K562 (cell line): ENCODE data around the gene DYNC1H1. TPM values are rescaled to one million over a fixed set of nuclear protein-coding genes. Genes with fewer than 3 reads are reported as not detected.

Experiments used
- ASH1L ChIP-seq: fragments of 450-650 bp; IDR thresholded peaks from 2 replicates; pipeline ENCODE4 v1.6.1; 2018; ENCODE audit warnings: borderline replicate concordance, mild to moderate bottlenecking, low read depth; ENCODE audit not compliant: partially characterized antibody
- CBX1 ChIP-seq: sonication (generic); IDR thresholded peaks from 2 replicates; pipeline ENCODE4 v1.6.1; 2016; ENCODE audit warnings: antibody characterized with exemption, low read depth, mild to moderate bottlenecking
- E2F3 ChIP-seq: fragments of 250-450 bp; sonication (Bioruptor Pico); IDR thresholded peaks from 2 replicates; pipeline ENCODE4 v1.4.0; 2020; ENCODE audit warnings: mild to moderate bottlenecking
- GATAD2A ChIP-seq: fragments of 450-650 bp; IDR thresholded peaks from 2 replicates; pipeline ENCODE4 v1.6.1; 2017
- HDAC2 ChIP-seq: fragments of 450-650 bp; IDR thresholded peaks from 2 replicates; pipeline ENCODE4 v1.6.1; 2016; ENCODE audit warnings: mild to moderate bottlenecking
- OTX1 ChIP-seq: fragments of 450-650 bp; formaldehyde crosslinking; IDR thresholded peaks from 2 replicates; pipeline ENCODE4 v1.4.0; 2022; ENCODE audit warnings: mild to moderate bottlenecking
- SMAD1 ChIP-seq: fragments of 150-350 bp; IDR thresholded peaks from 2 replicates; pipeline ENCODE4 v1.6.1; 2014; ENCODE audit warnings: low read length, low read depth; ENCODE audit not compliant: partially characterized antibody
- SMARCC2 ChIP-seq: fragments of 450-650 bp; IDR thresholded peaks from 2 replicates; pipeline ENCODE4 v1.6.1; 2017; ENCODE audit warnings: antibody characterized with exemption, moderate library complexity, mild to moderate bottlenecking, low read depth
- TCF3 ChIP-seq: sonication (generic); formaldehyde crosslinking; IDR thresholded peaks from 2 replicates; pipeline ENCODE4 v1.4.0; 2020; ENCODE audit warnings: mild to moderate bottlenecking, missing genetic modification reagents
- TCF7 ChIP-seq: sonication (generic); IDR thresholded peaks from 2 replicates; pipeline ENCODE4 v1.6.1; 2016; ENCODE audit warnings: antibody characterized with exemption, borderline replicate concordance
- polyA plus RNA-seq, 8 experiments: library from polyadenylated mRNA; depleted of rRNA in 4 of 8; stranded (reverse) in 5 of 8; unstranded in 3 of 8; fragments of >200 nt; fragmentation: Nextera tagmentation in 2 of 8; fragmentation: Illumina TruSeq in 1 of 8; extraction: Ambion mirVana in 2 of 8; extraction: Trizol in 1 of 8; gene quantifications; 2 replicates each; pipeline versions ENCODE4 v1.2.1 to v1.2.3, GENCODE V29; 2011 to 2014; ENCODE audit warnings: inconsistent platforms in 1 of 8, missing spikeins in 1 of 8
- total RNA-seq, 7 experiments: library from RNA; depleted of rRNA in 6 of 7; stranded (reverse); fragments of >200 nt in 6 of 7; fragmentation: Illumina TruSeq in 2 of 7; extraction: Trizol in 2 of 7; gene quantifications; 2 replicates each; pipeline versions ENCODE4 v1.2.1 to v1.2.3, GENCODE V29; 2011 to 2021; ENCODE audit warnings: low replicate concordance in 1 of 7
- TF ChIP-seq, protein P1 (sequence below), 3 experiments: fragments of 200-800 bp in 1 of 3; fragments of 250-450 bp in 1 of 3; fragments of 450-650 bp in 1 of 3; sonication (Bioruptor Pico) in 1 of 3; sonication (Bioruptor generic) in 1 of 3; formaldehyde crosslinking in 1 of 3; IDR thresholded peaks; 2 replicates each; pipeline versions ENCODE4 v1.6.1 to v1.8.0; 2016 to 2022; ENCODE audit warnings: mild to moderate bottlenecking in 2 of 3, missing genetic modification characterization in 2 of 3, missing compliant biosample characterization in 1 of 3, moderate library complexity in 1 of 3
- TF ChIP-seq, protein P2 (sequence below): fragments of 200-400 bp; formaldehyde crosslinking; IDR thresholded peaks from 2 replicates; pipeline ENCODE4 v1.6.1; 2017; ENCODE audit warnings: mild to moderate bottlenecking, low read depth, low read length, moderate library complexity
- TF ChIP-seq, protein P3 (sequence below): sonication (generic); formaldehyde crosslinking; IDR thresholded peaks from 2 replicates; pipeline ENCODE4 v1.8.0; 2022; ENCODE audit warnings: mild to moderate bottlenecking, missing genetic modification reagents
- TF ChIP-seq, protein P4 (sequence below): fragments of 450-650 bp; IDR thresholded peaks from 2 replicates; pipeline ENCODE4 v1.6.1; 2017; ENCODE audit warnings: mild to moderate bottlenecking, moderate library complexity
- TF ChIP-seq, protein P5 (sequence below): conservative IDR thresholded peaks from 2 replicates; pipeline ENCODE4 v1.6.1; 2011; ENCODE audit warnings: low read depth, mild to moderate bottlenecking, low read length; ENCODE audit not compliant: control insufficient read depth
- TF ChIP-seq, protein P6 (sequence below): fragments of 250-450 bp; sonication (Bioruptor Pico); IDR thresholded peaks from 2 replicates; pipeline ENCODE4 v1.8.0; 2022; ENCODE audit warnings: moderate library complexity, mild to moderate bottlenecking, inconsistent platforms

Gene DYNC1H1
- total and polyA plus RNA-seq, 9 of the 15 experiments (the other 6 are each of a cell fraction or from before 2014, with no cell fraction given): 31.9 to 335 (median 115) TPM

DNA sequence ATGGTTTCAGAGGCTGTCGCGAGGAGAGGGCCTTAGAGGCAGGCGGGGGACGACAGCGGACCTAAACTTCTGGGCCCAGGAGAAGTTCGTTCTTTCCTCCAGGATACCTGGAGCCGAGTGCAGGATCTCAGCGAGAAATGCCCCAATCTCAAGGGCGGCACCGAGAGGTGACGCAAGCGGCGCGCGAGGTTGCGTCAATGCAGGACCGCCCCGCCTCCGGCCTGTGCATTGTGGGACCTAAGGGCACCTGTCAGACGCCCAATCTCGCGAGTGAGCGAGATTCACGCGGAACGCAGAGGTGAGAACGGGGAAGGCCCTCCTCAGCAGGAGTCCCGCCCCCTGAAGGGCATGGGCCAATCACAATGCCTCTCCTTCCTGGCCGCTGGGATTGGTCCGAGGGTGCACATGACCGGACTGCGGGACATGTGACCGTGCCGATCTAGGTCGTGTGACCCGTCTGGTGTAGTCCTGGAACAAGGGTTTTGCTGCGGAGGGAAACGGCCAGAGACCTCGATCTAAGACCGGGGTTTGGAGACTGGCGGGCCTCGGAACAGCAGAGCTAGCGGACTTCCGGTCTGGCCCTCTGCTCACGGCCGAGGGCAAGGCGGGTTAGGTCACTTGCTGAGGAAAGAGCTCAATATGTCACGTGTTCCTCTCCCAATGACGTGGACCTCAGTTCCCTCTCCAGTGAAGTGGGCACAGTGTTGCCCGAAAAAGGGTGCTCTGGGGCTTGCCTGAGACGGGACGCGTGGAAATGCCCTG is 16.3 kb upstream of the DYNC1H1 start (continued):
- TF ChIP-seq SMAD1 (peak; percentile 92), HDAC2 (peak; percentile 87), TCF3 (no peak), GATAD2A (no peak), CBX1 (0 out of 2 replicates have a peak, but pooled peaks have one; percentile 25), TCF7 (no peak), E2F3 (CRISPR knock-in tag) (0 out of 2 replicates have a peak, but pooled peaks have one; percentile 33), ASH1L (peak; percentile 67), SMARCC2 (no peak), OTX1 (CRISPR knock-in tag) (no peak)
- TF ChIP-seq, protein P1, sequence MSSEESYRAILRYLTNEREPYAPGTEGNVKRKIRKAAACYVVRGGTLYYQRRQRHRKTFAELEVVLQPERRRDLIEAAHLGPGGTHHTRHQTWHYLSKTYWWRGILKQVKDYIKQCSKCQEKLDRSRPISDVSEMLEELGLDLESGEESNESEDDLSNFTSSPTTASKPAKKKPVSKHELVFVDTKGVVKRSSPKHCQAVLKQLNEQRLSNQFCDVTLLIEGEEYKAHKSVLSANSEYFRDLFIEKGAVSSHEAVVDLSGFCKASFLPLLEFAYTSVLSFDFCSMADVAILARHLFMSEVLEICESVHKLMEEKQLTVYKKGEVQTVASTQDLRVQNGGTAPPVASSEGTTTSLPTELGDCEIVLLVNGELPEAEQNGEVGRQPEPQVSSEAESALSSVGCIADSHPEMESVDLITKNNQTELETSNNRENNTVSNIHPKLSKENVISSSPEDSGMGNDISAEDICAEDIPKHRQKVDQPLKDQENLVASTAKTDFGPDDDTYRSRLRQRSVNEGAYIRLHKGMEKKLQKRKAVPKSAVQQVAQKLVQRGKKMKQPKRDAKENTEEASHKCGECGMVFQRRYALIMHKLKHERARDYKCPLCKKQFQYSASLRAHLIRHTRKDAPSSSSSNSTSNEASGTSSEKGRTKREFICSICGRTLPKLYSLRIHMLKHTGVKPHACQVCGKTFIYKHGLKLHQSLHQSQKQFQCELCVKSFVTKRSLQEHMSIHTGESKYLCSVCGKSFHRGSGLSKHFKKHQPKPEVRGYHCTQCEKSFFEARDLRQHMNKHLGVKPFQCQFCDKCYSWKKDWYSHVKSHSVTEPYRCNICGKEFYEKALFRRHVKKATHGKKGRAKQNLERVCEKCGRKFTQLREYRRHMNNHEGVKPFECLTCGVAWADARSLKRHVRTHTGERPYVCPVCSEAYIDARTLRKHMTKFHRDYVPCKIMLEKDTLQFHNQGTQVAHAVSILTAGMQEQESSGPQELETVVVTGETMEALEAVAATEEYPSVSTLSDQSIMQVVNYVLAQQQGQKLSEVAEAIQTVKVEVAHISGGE (CRISPR knock-in tag; IDR thresholded peaks at IDR 0.05): peak in 1 of 3 experiments; percentile 62; a peak in 2 of 6 replicates
- TF ChIP-seq, protein P2, sequence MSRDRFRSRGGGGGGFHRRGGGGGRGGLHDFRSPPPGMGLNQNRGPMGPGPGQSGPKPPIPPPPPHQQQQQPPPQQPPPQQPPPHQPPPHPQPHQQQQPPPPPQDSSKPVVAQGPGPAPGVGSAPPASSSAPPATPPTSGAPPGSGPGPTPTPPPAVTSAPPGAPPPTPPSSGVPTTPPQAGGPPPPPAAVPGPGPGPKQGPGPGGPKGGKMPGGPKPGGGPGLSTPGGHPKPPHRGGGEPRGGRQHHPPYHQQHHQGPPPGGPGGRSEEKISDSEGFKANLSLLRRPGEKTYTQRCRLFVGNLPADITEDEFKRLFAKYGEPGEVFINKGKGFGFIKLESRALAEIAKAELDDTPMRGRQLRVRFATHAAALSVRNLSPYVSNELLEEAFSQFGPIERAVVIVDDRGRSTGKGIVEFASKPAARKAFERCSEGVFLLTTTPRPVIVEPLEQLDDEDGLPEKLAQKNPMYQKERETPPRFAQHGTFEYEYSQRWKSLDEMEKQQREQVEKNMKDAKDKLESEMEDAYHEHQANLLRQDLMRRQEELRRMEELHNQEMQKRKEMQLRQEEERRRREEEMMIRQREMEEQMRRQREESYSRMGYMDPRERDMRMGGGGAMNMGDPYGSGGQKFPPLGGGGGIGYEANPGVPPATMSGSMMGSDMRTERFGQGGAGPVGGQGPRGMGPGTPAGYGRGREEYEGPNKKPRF: no peak
- TF ChIP-seq, protein P3, sequence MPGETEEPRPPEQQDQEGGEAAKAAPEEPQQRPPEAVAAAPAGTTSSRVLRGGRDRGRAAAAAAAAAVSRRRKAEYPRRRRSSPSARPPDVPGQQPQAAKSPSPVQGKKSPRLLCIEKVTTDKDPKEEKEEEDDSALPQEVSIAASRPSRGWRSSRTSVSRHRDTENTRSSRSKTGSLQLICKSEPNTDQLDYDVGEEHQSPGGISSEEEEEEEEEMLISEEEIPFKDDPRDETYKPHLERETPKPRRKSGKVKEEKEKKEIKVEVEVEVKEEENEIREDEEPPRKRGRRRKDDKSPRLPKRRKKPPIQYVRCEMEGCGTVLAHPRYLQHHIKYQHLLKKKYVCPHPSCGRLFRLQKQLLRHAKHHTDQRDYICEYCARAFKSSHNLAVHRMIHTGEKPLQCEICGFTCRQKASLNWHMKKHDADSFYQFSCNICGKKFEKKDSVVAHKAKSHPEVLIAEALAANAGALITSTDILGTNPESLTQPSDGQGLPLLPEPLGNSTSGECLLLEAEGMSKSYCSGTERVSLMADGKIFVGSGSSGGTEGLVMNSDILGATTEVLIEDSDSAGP (CRISPR knock-in tag): no peak
- TF ChIP-seq, protein P4, sequence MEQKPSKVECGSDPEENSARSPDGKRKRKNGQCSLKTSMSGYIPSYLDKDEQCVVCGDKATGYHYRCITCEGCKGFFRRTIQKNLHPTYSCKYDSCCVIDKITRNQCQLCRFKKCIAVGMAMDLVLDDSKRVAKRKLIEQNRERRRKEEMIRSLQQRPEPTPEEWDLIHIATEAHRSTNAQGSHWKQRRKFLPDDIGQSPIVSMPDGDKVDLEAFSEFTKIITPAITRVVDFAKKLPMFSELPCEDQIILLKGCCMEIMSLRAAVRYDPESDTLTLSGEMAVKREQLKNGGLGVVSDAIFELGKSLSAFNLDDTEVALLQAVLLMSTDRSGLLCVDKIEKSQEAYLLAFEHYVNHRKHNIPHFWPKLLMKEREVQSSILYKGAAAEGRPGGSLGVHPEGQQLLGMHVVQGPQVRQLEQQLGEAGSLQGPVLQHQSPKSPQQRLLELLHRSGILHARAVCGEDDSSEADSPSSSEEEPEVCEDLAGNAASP: no peak
- TF ChIP-seq, protein P5, sequence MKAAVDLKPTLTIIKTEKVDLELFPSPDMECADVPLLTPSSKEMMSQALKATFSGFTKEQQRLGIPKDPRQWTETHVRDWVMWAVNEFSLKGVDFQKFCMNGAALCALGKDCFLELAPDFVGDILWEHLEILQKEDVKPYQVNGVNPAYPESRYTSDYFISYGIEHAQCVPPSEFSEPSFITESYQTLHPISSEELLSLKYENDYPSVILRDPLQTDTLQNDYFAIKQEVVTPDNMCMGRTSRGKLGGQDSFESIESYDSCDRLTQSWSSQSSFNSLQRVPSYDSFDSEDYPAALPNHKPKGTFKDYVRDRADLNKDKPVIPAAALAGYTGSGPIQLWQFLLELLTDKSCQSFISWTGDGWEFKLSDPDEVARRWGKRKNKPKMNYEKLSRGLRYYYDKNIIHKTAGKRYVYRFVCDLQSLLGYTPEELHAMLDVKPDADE: peak; percentile 64; the same call in 1 of the 2 replicates
- TF ChIP-seq, protein P6, sequence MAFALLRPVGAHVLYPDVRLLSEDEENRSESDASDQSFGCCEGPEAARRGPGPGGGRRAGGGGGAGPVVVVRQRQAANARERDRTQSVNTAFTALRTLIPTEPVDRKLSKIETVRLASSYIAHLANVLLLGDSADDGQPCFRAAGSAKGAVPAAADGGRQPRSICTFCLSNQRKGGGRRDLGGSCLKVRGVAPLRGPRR (CRISPR knock-in tag): no peak
